ENCODE data around the gene PRKAR1B.

Gene PRKAR1B

DNA sequence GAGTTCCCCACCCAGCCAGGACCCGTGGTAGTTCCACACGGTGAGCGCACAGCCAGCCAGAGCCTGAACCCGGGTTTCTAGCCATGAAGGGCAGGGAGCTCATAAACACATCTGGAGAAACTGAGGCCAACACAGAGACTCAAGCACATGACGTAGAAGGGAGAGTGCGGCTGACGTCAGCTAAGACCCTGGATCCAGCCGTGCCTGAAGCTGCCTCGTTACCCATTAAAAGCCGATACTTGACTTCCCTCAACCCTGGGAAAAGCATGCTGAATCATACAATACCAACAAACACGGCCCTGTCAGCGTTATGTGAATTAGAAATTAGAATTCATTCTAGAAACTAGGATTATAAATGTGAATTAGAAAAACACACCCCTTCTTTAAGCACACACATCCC, 142.3 kb downstream of the PRKAR1B start:
- no peak overlapping the region for H3K4me3 ChIP-seq (ENCODE audit: low read length)
- TF ChIP-seq, protein P1, sequence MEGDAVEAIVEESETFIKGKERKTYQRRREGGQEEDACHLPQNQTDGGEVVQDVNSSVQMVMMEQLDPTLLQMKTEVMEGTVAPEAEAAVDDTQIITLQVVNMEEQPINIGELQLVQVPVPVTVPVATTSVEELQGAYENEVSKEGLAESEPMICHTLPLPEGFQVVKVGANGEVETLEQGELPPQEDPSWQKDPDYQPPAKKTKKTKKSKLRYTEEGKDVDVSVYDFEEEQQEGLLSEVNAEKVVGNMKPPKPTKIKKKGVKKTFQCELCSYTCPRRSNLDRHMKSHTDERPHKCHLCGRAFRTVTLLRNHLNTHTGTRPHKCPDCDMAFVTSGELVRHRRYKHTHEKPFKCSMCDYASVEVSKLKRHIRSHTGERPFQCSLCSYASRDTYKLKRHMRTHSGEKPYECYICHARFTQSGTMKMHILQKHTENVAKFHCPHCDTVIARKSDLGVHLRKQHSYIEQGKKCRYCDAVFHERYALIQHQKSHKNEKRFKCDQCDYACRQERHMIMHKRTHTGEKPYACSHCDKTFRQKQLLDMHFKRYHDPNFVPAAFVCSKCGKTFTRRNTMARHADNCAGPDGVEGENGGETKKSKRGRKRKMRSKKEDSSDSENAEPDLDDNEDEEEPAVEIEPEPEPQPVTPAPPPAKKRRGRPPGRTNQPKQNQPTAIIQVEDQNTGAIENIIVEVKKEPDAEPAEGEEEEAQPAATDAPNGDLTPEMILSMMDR (conservative IDR thresholded peaks at IDR 0.05; ENCODE audit: low read depth, low read length): no peak

DNA sequence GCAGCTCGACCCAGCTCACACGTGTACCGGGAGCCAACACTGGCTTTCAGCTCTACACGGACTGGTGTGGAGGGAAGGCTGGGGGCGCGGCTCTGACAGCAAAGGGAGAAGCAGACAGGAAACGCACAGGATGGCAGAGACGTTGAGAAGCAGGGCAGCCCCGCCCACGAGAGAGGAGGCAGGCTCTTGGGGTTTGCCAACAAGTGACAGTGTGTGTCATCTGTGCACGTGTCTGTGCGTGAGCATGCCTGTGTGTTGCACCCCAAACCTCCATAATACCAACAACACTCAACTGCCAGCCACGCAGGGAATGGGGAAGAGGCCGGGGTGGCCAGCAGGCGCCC, 143.0 kb downstream of the PRKAR1B start:
- H3K4me3 ChIP-seq (ENCODE audit: low read length): no peak overlapping the region
- TF ChIP-seq, protein P1 (conservative IDR thresholded peaks at IDR 0.05; ENCODE audit: low read depth, low read length): no peak
- no peak for DNase-seq (ENCODE audit: low read depth)

More for the DNA sequence above, 142.3 kb downstream of the PRKAR1B start:
- DNase-seq (ENCODE audit: low read depth): no peak

DNA sequence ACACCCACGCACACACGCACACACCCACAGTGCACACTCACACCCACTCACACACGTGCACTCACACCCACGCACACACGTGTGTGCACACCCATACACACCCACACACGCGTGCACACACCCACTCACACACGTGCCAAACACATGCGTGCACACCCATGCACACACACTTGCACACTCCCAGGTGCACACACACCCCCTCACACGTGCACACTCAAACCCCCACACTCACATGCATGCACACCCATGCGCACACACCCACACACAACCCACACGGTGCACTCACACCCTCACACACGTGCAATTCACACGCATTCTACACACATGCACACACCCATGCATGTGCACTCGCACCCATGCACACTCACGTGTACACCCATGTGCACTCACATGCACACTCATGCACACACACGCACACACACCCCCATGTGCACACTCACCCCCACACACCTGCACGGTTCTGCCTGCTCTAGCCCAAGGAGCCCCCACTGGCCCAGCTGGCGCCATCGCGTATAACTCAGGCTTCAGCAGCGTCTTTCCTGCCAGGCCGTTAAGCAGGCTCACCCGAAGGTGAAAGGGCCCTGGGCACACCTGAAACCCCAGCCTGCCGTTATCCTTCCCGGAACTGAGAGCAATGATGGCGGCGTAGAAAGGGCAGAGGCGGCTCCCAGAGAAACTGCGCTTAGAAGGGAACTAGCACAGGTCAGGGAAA, 143.5 kb downstream of the PRKAR1B start:
- TF ChIP-seq, protein P1 (conservative IDR thresholded peaks at IDR 0.05; ENCODE audit: low read depth, low read length): no peak
- H3K4me3 ChIP-seq (ENCODE audit: low read length): no peak overlapping the region
- DNase-seq (ENCODE audit: low read depth): no peak

DNA sequence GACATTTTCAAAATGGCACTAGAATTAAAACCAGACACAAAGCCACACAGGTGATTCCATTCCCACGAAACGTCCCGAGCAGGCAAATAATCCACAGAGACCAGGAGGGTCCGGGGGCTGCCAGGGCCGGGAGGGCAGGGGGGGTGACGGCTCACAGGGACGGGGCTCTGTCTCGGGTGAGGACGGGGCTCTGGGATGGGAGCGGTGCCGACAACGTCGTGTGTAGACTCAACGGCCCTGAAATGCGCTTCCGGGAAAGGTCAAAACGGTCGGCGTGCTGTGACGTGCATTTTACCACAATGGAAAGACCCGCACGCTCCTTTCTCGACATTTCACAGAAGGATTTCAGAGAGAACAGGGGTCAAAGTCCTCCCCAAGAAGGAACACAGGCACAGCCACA, 144.2 kb downstream of the PRKAR1B start:
- no peak overlapping the region for H3K4me3 ChIP-seq (ENCODE audit: low read length)
- no peak for DNase-seq (ENCODE audit: low read depth)

DNA sequence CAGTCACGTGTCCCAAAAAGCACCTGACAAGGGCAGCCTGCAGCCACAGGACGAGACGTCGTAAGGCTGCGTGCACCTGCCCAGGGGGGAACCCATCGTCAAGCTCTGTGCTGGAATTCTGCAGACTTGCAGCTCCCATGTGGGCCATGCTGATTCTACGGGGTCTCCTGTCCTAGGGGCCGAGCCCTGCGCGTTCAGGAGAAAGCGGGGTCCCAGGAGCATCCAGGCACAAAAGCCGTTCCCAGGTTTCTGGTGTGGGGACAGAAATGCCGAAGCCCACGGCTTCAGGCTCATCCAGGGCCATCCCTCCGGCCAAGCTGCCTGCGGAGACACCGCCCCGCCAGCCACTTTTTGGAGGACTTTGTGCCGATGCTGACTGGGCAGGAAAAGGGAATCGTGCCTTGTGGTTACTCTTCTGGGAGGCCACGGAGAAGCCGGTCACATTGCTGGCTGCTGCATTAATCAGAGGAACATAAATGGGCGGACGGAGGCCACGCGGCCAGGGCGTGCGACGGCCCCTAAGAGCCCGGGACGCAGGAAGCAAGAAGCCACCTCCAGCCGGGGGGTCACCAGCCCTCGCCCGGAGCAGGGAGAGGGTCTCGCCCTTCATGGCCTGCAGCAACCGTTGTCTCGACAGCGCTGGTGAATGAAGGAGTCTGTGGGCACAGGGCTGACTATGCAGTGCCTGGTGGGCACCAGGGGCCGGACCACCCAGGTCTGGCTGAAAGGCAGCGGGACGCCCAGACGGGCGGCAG, 144.8 kb downstream of the PRKAR1B start:
- TF ChIP-seq, protein P1 (conservative IDR thresholded peaks at IDR 0.05; ENCODE audit: low read depth, low read length): no peak
- H3K4me3 ChIP-seq (ENCODE audit: low read length): no peak overlapping the region
- no peak for DNase-seq (ENCODE audit: low read depth)

More for the DNA sequence above, 144.2 kb downstream of the PRKAR1B start:
- TF ChIP-seq, protein P1 (conservative IDR thresholded peaks at IDR 0.05; ENCODE audit: low read depth, low read length): no peak

DNA sequence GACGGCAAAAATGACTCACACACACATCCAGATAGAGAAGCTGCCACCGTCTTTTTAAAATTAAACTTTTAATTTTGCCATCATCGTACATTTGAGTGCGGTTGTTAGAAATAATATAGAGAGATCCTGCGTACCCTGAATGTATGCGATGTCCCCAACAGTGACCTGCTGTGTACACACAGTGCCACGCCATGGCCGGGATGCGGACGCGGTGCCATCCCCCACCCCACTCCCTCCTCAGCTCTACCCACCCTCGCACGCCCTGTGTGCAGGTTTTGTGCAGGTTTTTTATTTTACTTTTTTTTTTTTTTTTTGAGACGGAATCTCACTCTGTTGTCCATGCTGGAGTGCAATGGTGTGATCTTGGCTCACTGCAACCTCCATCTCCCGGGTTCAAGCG, 148.7 kb downstream of the PRKAR1B start:
- TF ChIP-seq, protein P1 (conservative IDR thresholded peaks at IDR 0.05; ENCODE audit: low read depth, low read length): no peak
- no peak overlapping the region for H3K4me3 ChIP-seq (ENCODE audit: low read length)
- DNase-seq (ENCODE audit: low read depth): no peak
